MCF 10A (cell line): ENCODE data around the gene RGS14. TPM values are rescaled to one million over a fixed set of nuclear protein-coding genes. Genes with fewer than 3 reads are reported as not detected.

Experiments
- BruUV-seq: library from RNA; stranded (reverse); fragments of 400-500 nt; replicated peaks from 2 replicates; lab custom pipeline; 2021; lab: Mats Ljungman, UMichigan
- CTCF ChIA-PET: fragments of 300-600 bp; sonication (Branson Sonifier 250); formaldehyde crosslinking; extraction: SDS; loops from one replicate; lab custom pipeline; 2021; ENCODE audit warnings: antibody characterized with exemption, inconsistent platforms; lab: Yijun Ruan, JAX
- POLR2A ChIA-PET: fragments of 300-600, 350-650 bp; sonication (Branson Sonifier 250); formaldehyde crosslinking; extraction: SDS; loops from one replicate; lab custom pipeline; 2020; ENCODE audit warnings: antibody characterized with exemption, inconsistent platforms; lab: Yijun Ruan, JAX
- DNase-seq: peaks from one replicate; pipeline ENCODE4 v3.0.0-alpha.2; 2018; ENCODE audit not compliant: unreplicated experiment
- H3K27ac Mint-ChIP-seq: one replicate; pipeline ENCODE4 v1.8.0; 2022; ENCODE audit warnings: mild to moderate bottlenecking, low read depth, mixed read lengths; ENCODE audit not compliant: unreplicated experiment
- H3K27me3 Mint-ChIP-seq: one replicate; pipeline ENCODE4 v1.8.0; 2022; ENCODE audit warnings: mixed read lengths; ENCODE audit not compliant: insufficient read depth, unreplicated experiment
- H3K36me3 Mint-ChIP-seq: one replicate; pipeline ENCODE4 v1.8.0; 2022; ENCODE audit warnings: mild to moderate bottlenecking, moderate library complexity, mixed read lengths; ENCODE audit not compliant: insufficient read depth, unreplicated experiment
- H3K4me1 Mint-ChIP-seq: one replicate; pipeline ENCODE4 v1.8.0; 2022; ENCODE audit warnings: mixed read lengths; ENCODE audit not compliant: insufficient read depth, unreplicated experiment
- H3K4me3 Mint-ChIP-seq: one replicate; pipeline ENCODE4 v1.8.0; 2022; ENCODE audit warnings: mild to moderate bottlenecking, moderate library complexity, mixed read lengths; ENCODE audit not compliant: unreplicated experiment
- H3K9me3 Mint-ChIP-seq: one replicate; pipeline ENCODE4 v1.8.0; 2022; ENCODE audit warnings: mixed read lengths; ENCODE audit not compliant: unreplicated experiment
- intact Hi-C: fragments of 100-400 bp; cut with micrococcal nuclease; formaldehyde crosslinking; loops from 2 replicates; pipeline ENCODE4 v1.14.1; 2022
- total RNA-seq: library from RNA; stranded (reverse); gene quantifications from 2 replicates; pipeline ENCODE4 v1.2.3, GENCODE V29; 2022
- TF ChIP-seq, protein P1 (sequence below): fragments of 200-600 bp; IDR thresholded peaks from one replicate; pipeline ENCODE4 v1.8.0; 2022; ENCODE audit warnings: antibody characterized with exemption, mild to moderate bottlenecking; ENCODE audit not compliant: unreplicated experiment

The RGS14 gene
- total RNA-seq, 1 experiment from 2014 or later = 7.8 TPM

DNA sequence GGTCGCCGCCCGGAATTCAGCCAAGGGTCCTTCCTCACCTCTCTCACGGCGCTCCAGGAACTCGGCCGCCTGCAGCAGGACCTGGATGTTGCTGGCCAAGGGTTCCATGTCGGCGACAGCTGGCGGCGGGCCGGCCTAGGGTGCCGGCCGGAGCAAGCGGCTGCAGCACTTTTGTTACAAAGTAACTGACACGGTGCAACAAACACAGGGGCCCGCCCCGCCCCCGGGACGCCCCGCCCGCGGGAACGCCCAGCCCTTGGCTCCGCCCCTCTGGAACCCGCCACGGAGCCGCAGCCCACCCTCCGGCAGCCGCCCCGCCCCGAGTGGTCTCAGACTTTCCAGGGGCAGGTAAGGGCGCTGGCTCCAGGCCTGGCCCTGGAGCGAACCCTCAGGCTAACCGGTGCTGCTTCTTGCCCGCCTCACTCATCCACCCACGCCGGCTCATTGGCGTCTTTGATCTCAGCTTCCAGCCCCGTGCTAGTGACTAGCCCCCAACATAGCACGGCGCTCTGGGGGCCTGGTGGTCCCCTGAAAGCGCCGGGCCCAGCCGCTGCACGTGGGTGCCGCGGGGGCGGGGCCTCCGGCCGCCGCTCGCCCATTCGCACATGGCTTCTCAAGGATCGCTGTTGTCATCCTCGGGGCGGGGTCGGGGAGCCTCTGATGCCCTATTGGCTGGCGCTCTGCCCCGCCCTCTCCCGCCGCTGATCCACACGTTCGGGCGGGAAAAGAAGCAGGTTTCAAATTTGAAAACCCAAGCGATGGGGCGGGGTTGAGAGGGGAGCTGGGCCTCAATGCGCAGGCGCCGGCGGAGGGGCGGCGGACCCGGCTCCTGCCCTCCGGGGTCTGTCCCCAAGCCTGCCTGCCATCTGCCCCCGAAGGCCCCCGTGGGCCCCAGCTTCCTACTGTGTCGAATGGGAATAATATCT is 45.7 kb upstream of the RGS14 start, which contains the start of gene MXD3:
TSS of gene MXD3 (minus strand) at position 176 of the 926 bp plus-strand sequence. CDS start at position 108, 68 bp downstream.
- CTCF ChIA-PET = interaction anchor here (0.8 to 5.8 kb wide), 8 partner anchors 10 to 198 kb away, joined by 3 to 52 read pairs (median 5); no protein-coding TSS in a partner anchor
- DNase-seq = peak; percentile 99
- Mint-ChIP-seq H3K36me3 (peaks cover 23% of the 10 kb centered on the region), H3K27me3 (no peaks in the 10 kb centered on the region), H3K4me1 (peaks cover 29% of the 10 kb centered on the region), H3K9me3 (no peaks in the 10 kb centered on the region), H3K4me3 (peak within 1 kb of the TSS; percentile 66), H3K27ac (peak within 1 kb of the TSS; percentile 51)
- no TSS peak for BruUV-seq
- intact Hi-C loops = no loop called here
- POLR2A ChIA-PET = interaction anchor here (0.6 to 2.8 kb wide), 9 partner anchors 10 to 188 kb away, joined by 3 to 23 read pairs (median 4); partner anchors contain the start of genes PDLIM7, PRELID1 and RAB24
- TF ChIP-seq, protein P1, sequence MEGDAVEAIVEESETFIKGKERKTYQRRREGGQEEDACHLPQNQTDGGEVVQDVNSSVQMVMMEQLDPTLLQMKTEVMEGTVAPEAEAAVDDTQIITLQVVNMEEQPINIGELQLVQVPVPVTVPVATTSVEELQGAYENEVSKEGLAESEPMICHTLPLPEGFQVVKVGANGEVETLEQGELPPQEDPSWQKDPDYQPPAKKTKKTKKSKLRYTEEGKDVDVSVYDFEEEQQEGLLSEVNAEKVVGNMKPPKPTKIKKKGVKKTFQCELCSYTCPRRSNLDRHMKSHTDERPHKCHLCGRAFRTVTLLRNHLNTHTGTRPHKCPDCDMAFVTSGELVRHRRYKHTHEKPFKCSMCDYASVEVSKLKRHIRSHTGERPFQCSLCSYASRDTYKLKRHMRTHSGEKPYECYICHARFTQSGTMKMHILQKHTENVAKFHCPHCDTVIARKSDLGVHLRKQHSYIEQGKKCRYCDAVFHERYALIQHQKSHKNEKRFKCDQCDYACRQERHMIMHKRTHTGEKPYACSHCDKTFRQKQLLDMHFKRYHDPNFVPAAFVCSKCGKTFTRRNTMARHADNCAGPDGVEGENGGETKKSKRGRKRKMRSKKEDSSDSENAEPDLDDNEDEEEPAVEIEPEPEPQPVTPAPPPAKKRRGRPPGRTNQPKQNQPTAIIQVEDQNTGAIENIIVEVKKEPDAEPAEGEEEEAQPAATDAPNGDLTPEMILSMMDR = no peak

DNA sequence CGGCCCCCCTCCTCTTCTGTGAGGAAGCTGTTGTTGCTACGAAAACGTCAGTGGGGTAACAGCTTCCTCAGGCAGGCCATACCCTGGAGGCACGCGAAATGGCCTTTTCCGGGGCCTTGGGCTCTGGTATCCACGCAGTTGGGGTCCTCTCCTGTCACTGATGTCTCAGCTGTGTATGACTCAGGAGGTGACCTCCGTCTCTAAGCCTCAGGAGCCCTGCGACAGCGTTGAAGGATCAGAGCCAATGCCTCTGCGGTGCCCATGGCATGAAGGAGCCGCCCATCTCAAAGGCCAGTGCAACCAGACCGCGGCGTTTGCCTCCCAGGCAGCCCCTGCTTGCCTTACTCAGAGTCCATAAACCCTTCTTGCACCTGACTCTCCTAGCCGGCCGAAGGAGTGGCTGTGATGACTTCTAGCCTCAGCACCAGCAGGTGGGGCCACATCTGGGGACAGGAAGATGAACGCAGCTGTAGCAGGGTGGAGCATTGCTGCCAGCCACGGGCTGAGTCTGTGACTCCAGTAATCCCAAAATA is 45.0 kb upstream of the RGS14 start:
- H3K27ac Mint-ChIP-seq = no peak overlapping the region
- BruUV-seq = TSS peak; percentile 22
- POLR2A ChIA-PET = interaction anchor here (0.6 to 2.8 kb wide), 8 partner anchors 10 to 187 kb away, joined by 3 to 23 read pairs (median 4); partner anchors contain the start of genes PRELID1 and RAB24

DNA sequence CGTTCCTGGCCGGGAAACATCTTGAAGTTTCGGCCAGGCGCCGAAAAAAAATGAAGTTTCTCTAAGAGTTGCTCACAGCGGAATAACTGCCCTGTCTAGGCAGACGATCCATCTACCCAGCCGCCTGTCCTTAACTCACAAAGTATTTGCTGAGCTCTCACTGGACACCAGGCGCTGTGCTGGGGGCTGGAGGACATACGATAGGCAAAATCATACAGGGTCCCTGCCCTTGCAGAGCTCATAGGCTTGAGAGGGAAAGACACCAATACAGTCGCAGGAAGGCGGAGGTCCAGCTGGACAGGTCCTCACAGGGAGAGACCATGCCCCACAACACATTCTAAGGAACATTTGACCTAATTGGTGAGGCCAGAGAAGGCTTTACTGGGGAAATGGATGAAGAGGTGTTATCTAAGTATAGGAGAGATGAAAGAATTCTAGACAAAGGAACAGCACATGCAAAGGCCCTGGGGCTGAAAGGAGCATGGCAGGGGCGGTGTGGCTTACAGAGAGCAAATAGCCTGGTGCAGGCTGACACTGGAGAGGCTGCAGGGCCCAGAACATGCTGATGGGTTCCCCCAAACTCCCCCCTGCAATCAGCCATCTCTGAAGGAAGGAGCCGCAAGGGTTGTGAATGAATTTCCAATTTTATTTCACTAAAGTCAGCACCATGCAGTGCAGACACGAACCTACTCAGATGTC is 44.0 kb upstream of the RGS14 start:
- CTCF ChIA-PET = interaction anchor here (0.7 to 6.5 kb wide), 7 partner anchors 12 to 188 kb away, joined by 3 to 59 read pairs (median 4); partner anchors contain the start of gene SLC34A1
- Mint-ChIP-seq H3K27ac (no peak overlapping the region), H3K27me3 (no peaks in the 10 kb centered on the region), H3K36me3 (peaks cover 15% of the 10 kb centered on the region), H3K4me1 (peaks cover 28% of the 10 kb centered on the region), H3K4me3 (no peak overlapping the region), H3K9me3 (no peaks in the 10 kb centered on the region)
- no TSS peak for BruUV-seq
- POLR2A ChIA-PET = interaction anchor here (1.5 to 2.8 kb wide), 3 partner anchors 11 to 38 kb away, joined by 4 to 23 read pairs (median 6); partner anchors contain the start of genes LMAN2, PRELID1 and RAB24
- TF ChIP-seq, protein P1 = no peak
- no peak for DNase-seq
- intact Hi-C loops = no loop called here

More for the DNA sequence above, 45.0 kb upstream of the RGS14 start:
- TF ChIP-seq, protein P1 = no peak
- H3K4me3 Mint-ChIP-seq = peak overlapping the region; percentile 66
- peak; percentile 56 for DNase-seq
- CTCF ChIA-PET = interaction anchor here (0.6 to 5.8 kb wide), 10 partner anchors 11 to 199 kb away, joined by 3 to 52 read pairs (median 4); partner anchors contain the start of gene SLC34A1
- intact Hi-C loops = no loop called here
- H3K36me3 Mint-ChIP-seq = peaks cover 23% of the 10 kb centered on the region
- H3K9me3 Mint-ChIP-seq = no peaks in the 10 kb centered on the region
- H3K27me3 Mint-ChIP-seq = no peaks in the 10 kb centered on the region
- peaks cover 29% of the 10 kb centered on the region for H3K4me1 Mint-ChIP-seq
